NB4 (cell line): ENCODE measurements around the gene DCHS2.

Experiments used
- CTCF ChIP-seq: IDR thresholded peaks from one replicate; pipeline ENCODE4 v1.5.1; 2012; ENCODE audit warnings: low read depth, low read length
- MAX ChIP-seq: IDR thresholded peaks from 2 replicates; pipeline ENCODE4 v1.6.1; 2011; ENCODE audit warnings: low read depth, low read length
- POLR2A ChIP-seq: IDR thresholded peaks from 2 replicates; pipeline ENCODE4 v1.6.1; 2011; ENCODE audit warnings: mild to moderate bottlenecking; ENCODE audit not compliant: insufficient read length; ENCODE audit errors: extremely low read depth

- TF ChIP-seq CTCF: no peak
- no peak for TF ChIP-seq POLR2A
- TF ChIP-seq MAX: no peak
Measured at GRCh38 chr4:154429176-154429575, 62.4 kb downstream of the DCHS2 start.
